OCI-LY3 (cell line): Measurements from ENCODE around the gene PUM1.

ENCODE experiments used
- CTCF ChIP-seq: fragments of 200-600, 300-600 bp; sonication (generic); IDR thresholded peaks from 2 replicates; pipeline ENCODE4 v1.5.1; 2014; ENCODE audit warnings: antibody characterized with exemption, low read length, low read depth
- EZH2phosphoT487 ChIP-seq: fragments of 200-600 bp; shearing (Covaris generic); IDR thresholded peaks from 2 replicates; pipeline ENCODE4 v1.6.1; 2018; ENCODE audit warnings: antibody characterized with exemption, mixed run types, low read depth

GRCh38 chr1:30942326-30942963, 123.1 kb downstream of the PUM1 start:
- TF ChIP-seq CTCF (no peak), EZH2phosphoT487 (no peak)
